GM18858 (cell line): ENCODE measurements around the gene REG1B.

Experiments used
- ATAC-seq: cut with Tn5 transposase; IDR thresholded peaks from one replicate; pipeline ENCODE4 v1.9.1; 2021; ENCODE audit not compliant: unreplicated experiment

REG1B gene, protein sequence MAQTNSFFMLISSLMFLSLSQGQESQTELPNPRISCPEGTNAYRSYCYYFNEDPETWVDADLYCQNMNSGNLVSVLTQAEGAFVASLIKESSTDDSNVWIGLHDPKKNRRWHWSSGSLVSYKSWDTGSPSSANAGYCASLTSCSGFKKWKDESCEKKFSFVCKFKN

GRCh38 chr2:79087785-79088364, at the start of gene REG1B:
REG1B (minus strand) TSS chr2:79087993; CDS start chr2:79087612, 381 bp downstream.
- ATAC-seq: no peak

- ATAC-seq: no peak
These were observed 43.9 kb upstream of the REG1B start for GRCh38 chr2:79131687-79132086.

- no peak for ATAC-seq
These were observed 42.0 kb upstream of the REG1B start for GRCh38 chr2:79129804-79130203.

- ATAC-seq: no peak
These were observed 41.5 kb upstream of the REG1B start for GRCh38 chr2:79129260-79129659.

DNA sequence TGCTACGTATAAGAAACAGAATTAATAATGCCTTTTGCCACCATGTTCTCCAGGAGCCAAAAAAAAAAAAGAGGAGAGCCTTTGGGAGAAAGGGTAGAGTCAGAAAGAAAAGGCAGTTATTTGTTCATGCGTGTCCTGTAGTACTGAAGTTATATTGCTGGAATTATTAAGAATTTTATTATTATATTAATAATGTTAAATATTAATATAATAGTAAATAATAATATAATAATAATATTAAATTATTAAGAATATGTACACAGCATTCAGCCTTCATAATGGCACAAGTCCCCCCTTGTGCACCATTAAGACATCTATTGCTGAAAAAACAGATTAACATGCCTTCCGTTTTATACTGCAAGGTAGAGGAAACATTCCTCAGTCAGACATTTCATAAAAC, 40.6 kb upstream of the REG1B start:
- ATAC-seq: no peak

DNA sequence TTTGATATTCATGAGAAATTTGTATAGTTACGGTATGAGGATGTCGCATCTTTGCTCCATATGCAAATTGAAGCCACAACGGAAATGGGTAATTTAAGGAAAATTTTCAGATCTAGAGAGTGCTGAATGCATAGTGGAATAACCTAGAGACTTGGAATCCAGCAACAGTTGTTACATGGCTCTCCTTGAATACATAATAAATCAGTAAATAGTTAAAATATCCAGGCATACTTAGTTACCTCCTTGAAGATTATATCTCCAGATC, 37.9 kb upstream of the REG1B start:
- ATAC-seq: no peak

DNA sequence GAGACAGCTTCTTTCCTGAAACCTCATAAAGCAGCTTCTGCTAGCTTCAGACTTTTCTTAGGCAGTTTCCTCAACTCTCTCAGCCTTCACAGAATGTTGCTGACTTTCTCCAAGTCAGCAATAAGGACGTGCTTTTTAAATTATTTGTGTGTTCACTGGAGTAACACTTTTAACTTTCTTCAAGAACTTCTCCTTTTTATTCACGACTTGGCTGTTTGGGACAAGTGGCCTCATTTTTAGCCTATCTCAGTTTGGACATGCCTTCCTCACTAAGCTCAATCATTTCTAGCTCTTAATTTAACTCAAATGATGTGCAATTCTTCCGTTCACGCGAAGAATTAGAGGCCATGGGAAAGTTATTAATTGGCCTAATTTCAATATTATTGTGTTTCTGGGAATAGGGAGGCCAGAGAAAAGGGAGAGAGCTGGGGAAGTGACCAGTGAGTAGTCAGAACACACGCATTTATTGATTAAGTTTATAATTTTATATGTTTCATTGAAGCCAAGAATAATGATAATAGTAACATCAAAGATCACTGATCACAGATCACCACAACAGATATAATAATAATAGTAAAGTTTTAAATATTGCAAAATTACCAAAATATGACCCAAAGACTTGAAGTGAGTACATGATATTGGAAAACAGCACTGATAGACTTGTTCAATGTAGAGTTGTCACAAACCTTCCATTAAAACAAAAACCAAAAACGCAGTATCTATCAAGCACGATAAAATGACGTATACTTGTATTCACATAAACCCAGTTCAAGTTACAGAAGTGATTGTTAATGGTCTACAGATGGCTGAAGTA, 37.3 kb upstream of the REG1B start:
- no peak for ATAC-seq

DNA sequence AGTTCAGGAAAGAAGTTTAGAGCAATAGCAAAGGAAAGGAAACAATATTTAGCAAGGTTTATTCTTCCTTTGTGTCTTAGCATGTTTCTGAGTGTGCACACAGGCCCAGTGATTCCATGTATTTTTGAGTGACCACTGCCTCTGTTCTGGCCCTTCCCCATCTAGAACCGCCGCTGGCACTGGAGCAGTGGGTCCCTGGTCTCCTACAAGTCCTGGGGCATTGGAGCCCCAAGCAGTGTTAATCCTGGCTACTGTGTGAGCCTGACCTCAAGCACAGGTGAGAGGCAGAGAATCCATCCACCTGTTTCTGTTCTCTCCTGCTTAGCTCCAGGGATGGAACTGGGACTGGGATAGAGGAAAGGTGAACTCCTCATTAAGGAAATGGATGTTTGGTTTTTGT, 34.9 kb upstream of the REG1B start:
- ATAC-seq: no peak

GRCh38 chr2:79120194-79120713, 32.5 kb upstream of the REG1B start, which contains the start of gene REG1A:
REG1A (plus strand) TSS chr2:79120488; CDS start chr2:79120862, 374 bp downstream.
- ATAC-seq: no peak

GRCh38 chr2:79116997-79117928, 29.5 kb upstream of the REG1B start:
- no peak for ATAC-seq

- no peak for ATAC-seq
These were observed 27.2 kb upstream of the REG1B start for GRCh38 chr2:79114797-79115494.

DNA sequence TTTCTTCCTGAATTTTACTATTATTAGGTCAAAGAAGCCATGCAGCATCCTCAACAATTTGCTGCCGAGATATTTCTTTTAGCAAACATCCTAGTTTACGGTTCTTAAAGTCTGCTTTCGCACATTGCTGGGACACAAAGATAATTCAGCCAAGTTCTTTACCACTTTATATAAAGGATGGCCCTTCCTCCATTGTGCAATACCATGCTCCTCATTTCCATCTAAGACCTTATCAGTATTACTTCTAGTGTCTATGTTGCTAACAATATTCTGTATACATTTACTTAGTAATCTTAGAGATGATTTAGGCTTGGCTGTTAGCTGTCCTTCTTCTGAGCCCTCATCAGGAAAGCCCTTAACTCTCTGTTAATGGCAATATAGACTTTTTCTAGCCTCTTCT, 24.5 kb upstream of the REG1B start:
- no peak for ATAC-seq

- ATAC-seq: no peak
These were observed 17.5 kb upstream of the REG1B start for GRCh38 chr2:79105259-79105658.

DNA sequence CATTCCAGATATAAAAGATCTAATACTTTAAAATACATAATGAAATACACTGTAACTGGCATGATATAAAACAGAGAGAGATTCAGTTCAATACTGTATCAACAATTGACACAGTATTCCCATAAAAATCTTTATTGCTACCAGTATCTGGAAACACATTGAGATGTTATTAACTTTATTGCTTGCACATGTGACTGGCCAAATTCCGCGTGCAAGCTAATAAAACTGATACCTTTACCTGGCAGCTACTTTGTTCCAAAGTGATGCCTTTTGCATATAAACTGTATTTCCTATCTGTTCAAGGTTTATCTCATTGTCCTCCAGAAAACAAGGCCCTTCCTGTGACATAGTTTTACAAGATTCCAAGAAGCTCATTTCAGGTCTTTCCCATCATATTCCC, 15.4 kb upstream of the REG1B start:
- no peak for ATAC-seq

DNA sequence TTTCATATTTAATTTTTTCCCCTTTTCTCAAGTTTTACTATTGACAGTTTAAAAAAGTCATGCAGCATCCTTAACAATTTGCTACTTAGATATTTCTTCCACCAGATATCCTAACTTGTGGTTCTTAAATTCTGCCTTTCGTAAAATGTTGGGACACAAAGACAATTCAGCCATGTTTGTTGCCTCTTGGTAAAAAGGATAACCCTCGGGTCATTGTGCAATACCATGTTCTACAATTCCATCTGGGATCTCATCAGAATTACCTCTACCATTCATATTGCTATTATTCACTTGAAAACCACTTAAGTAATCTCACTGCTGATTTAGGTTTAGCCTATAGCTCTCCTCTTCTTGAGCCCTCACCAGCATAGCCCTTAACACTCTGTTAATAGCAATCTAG, 13.2 kb upstream of the REG1B start:
- ATAC-seq: no peak

GRCh38 chr2:79100285-79100684, 12.5 kb upstream of the REG1B start:
- ATAC-seq: no peak

DNA sequence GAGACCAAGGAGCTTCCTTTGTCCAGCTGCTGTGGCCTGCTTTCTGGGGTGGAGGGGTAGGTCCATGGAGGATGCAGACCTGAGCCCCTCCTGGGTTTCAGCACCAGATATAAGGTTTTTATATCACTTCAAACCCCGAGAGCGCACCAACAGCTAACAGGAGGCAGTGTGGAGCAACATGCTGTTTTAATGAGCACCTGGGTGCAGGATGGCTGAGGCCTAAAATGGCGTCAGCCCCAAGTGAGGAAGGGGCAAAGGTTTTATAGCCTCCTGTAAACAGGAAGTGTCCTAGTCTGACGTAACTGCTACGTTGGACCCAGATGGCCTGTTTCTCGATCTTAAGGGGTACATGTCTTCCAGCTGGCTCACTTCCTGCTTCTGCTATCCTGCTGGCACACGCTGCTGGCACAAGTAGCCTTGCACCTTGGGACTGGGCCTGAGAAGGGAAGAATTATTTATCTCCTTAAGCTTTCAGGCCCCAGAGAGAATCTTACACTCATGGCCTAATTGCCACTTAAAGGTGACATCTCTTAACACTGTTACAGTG, 11.4 kb upstream of the REG1B start:
- no peak for ATAC-seq

DNA sequence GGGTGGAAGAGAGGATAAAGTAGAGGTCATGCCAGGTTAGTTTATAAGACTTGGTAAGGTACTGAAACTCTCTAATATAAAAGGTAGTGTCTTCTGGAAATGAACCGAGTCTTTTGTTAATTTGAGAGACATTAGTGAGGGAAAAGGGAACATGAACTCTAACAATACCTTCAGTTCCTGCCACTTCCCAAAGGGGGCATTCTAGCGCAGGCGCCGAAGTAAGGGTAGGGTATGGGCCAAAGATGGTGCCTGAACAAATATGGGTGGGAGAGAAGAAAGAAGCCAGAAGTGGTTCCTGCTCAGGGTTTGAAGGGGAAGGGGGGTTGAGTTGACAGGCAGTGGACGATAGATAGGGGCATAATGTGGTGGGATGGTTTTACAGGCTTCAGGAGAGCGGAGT, 10.1 kb upstream of the REG1B start:
- ATAC-seq: no peak

DNA sequence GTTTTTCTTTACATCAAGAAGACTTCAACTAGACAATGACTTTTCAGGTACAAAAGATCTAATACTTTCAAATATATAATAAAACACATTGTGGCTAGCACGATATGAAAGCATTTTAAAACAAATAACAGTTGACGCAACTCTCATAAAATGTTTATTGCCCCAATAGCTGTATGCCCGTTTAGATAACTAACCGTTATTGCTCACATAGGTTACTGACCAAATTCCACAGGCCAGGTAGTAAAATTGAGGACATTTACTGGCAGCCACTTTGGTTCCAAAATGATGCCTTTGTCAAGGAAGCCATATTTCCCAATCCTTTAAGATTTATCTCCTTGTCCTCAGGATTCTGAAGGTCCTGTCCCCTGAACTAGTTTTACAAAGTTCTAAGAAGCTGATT, 2.9 kb upstream of the REG1B start:
- no peak for ATAC-seq

GRCh38 chr2:79086255-79086654, 1.5 kb downstream of the REG1B start:
- ATAC-seq: no peak
